Activated CD4-positive, alpha-beta T cell treated with anti-CD3 and anti-CD28 coated beads for 24 hours (primary cell): Measurements from ENCODE around the gene SULT2B1.
"Not testable (repeated sequence)": the region's sequence is repeated elsewhere in the genome, so short reads cannot be mapped to it uniquely, and the experiment has no call there.

Experiments used
- DNase-seq, 2 donors: peaks; one replicate each; pipeline ENCODE4 v3.0.0-alpha.2; 2020; ENCODE audit warnings: low read depth in 2 of 2

The SULT2B1 gene

GRCh38 chr19:48529156-48529555 lies 22.8 kb upstream of the SULT2B1 start:
- no peak for DNase-seq

- DNase-seq: no peak
Measured at GRCh38 chr19:48530066-48530720, 21.8 kb upstream of the SULT2B1 start.

GRCh38 chr19:48530770-48531169 lies 21.2 kb upstream of the SULT2B1 start:
- no peak for DNase-seq

GRCh38 chr19:48533770-48534169 lies 18.2 kb upstream of the SULT2B1 start:
- no peak for DNase-seq

GRCh38 chr19:48537541-48537940 lies 14.4 kb upstream of the SULT2B1 start:
- DNase-seq: no peak

- not testable (repeated sequence) for DNase-seq
Measured at GRCh38 chr19:48538057-48538456, 13.9 kb upstream of the SULT2B1 start.

- DNase-seq: no peak
Measured at GRCh38 chr19:48539503-48540096, 12.4 kb upstream of the SULT2B1 start.

- no peak for DNase-seq
Measured at GRCh38 chr19:48540110-48540509, 11.9 kb upstream of the SULT2B1 start.

GRCh38 chr19:48541813-48542212 lies 10.2 kb upstream of the SULT2B1 start:
- no peak for DNase-seq

- no peak for DNase-seq
Measured at GRCh38 chr19:48543121-48543710, 8.8 kb upstream of the SULT2B1 start.

GRCh38 chr19:48544856-48545750 lies 6.9 kb upstream of the SULT2B1 start:
- no peak for DNase-seq

- DNase-seq: no peak
Measured at GRCh38 chr19:48547722-48548121, 4.2 kb upstream of the SULT2B1 start.

GRCh38 chr19:48548253-48548911 lies 3.6 kb upstream of the SULT2B1 start:
- no peak for DNase-seq

GRCh38 chr19:48549380-48549779 lies 2.6 kb upstream of the SULT2B1 start:
- no peak for DNase-seq

- no peak for DNase-seq
Measured at GRCh38 chr19:48552406-48553322, 692 bp downstream of the SULT2B1 start.

- no peak for DNase-seq
Measured at GRCh38 chr19:48553676-48554384, 1.9 kb downstream of the SULT2B1 start.

- no peak for DNase-seq
Measured at GRCh38 chr19:48554385-48555091, 2.6 kb downstream of the SULT2B1 start.

- DNase-seq: no peak
Measured at GRCh38 chr19:48556163-48556562, 4.2 kb downstream of the SULT2B1 start.

GRCh38 chr19:48556825-48557224 lies 4.9 kb downstream of the SULT2B1 start:
- no peak for DNase-seq
